BE2C (cell line): Measurements from ENCODE around the gene SEMA3A.

Experiments
- DNase-seq: peaks from one replicate; pipeline ENCODE4 v3.0.0-alpha.2; 2020
- H3K27me3 ChIP-seq: fragments of 250-450 bp; sonication (Bioruptor Pico); 2 replicates; pipeline ENCODE4 v1.5.1; 2020; ENCODE audit warnings: mild to moderate bottlenecking
- H3K36me3 ChIP-seq: fragments of 250-450 bp; sonication (Bioruptor Pico); 2 replicates; pipeline ENCODE4 v1.5.1; 2020; ENCODE audit warnings: mild to moderate bottlenecking
- H3K4me1 ChIP-seq: fragments of 250-450 bp; sonication (Bioruptor Pico); 2 replicates; pipeline ENCODE4 v1.5.1; 2020
- H3K4me3 ChIP-seq: 2 replicates; pipeline ENCODE4 v1.5.1; 2011; ENCODE audit warnings: low read depth, low read length
- H3K9me3 ChIP-seq: fragments of 250-450 bp; sonication (Bioruptor Pico); 2 replicates; pipeline ENCODE4 v1.5.1; 2020
- TF ChIP-seq, protein P1 (sequence below): IDR thresholded peaks from 2 replicates; pipeline ENCODE4 v1.5.1; 2012; ENCODE audit warnings: mild to moderate bottlenecking, low read depth, low read length

The SEMA3A gene

DNA sequence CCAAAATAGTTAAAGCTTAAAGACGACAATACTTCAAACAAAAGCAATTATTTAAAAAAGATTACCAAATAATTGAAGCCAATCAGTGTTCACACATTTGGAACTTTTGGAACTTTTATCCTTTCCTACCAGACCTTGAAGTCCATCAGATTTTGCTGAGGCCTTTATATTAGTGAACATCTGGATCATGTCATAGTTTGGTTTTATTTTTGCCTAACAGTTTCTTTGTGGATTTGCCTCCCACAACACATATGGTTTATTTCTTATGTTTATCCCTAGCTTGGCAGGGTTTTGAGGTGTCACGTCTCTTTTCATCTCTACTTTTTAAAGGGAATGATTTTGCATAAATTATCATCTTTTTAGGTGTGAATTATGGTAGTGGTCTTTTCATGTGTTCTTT is 242.4 kb downstream of the SEMA3A start:
- TF ChIP-seq, protein P1, sequence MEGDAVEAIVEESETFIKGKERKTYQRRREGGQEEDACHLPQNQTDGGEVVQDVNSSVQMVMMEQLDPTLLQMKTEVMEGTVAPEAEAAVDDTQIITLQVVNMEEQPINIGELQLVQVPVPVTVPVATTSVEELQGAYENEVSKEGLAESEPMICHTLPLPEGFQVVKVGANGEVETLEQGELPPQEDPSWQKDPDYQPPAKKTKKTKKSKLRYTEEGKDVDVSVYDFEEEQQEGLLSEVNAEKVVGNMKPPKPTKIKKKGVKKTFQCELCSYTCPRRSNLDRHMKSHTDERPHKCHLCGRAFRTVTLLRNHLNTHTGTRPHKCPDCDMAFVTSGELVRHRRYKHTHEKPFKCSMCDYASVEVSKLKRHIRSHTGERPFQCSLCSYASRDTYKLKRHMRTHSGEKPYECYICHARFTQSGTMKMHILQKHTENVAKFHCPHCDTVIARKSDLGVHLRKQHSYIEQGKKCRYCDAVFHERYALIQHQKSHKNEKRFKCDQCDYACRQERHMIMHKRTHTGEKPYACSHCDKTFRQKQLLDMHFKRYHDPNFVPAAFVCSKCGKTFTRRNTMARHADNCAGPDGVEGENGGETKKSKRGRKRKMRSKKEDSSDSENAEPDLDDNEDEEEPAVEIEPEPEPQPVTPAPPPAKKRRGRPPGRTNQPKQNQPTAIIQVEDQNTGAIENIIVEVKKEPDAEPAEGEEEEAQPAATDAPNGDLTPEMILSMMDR, result no peak
- no peak for DNase-seq
- no peaks in the 10 kb centered on the region for H3K27me3 ChIP-seq
- H3K36me3 ChIP-seq, result no peaks in the 10 kb centered on the region
- H3K4me3 ChIP-seq, result no peak overlapping the region
- no peaks in the 10 kb centered on the region for H3K9me3 ChIP-seq
- no peaks in the 10 kb centered on the region for H3K4me1 ChIP-seq

DNA sequence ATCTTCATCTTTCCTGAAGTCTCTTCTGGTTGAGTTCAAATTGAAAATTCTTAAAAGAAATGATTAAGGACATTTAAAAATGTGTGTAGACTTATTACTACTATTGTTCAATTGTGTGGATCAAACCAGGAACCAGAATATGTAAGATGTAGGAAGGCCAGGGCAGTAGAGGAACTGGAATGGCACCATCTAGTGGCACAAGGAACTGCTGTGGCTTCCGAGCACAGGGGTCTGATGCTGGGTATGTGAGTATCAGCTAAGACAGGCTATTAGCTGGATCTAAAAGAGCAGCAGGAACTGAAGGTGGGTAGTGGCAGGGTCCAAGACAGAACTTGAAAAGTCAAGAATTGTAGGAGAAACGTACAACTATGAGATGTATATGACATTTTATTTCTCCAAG is 247.3 kb downstream of the SEMA3A start:
- H3K27me3 ChIP-seq, result no peaks in the 10 kb centered on the region
- H3K9me3 ChIP-seq, result no peaks in the 10 kb centered on the region
- TF ChIP-seq, protein P1, result peak; percentile 93
- DNase-seq, result peak; percentile 48
- no peaks in the 10 kb centered on the region for H3K4me1 ChIP-seq
- no peaks in the 10 kb centered on the region for H3K36me3 ChIP-seq
- H3K4me3 ChIP-seq, result no peak overlapping the region

DNA sequence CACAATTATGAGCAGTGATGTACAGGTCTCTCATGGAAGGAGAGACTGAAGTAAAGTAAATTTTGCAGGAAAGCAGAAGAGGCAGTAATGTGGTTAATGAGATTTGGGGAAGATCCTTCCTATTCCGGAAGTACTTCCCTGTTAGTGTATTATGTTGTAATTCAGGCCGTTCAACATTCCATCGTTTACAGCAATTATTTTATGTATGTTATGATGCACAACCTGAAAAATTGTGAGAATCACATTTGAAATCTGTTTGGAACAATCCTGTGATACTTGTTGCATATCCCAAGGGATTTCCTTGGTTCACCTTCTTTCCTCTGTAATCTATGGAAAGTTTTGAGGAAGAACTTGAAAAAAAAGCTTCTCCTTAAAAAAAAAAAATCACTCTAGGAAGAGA is 247.8 kb downstream of the SEMA3A start:
- Histone ChIP-seq H3K4me3 (no peak overlapping the region), H3K9me3 (no peaks in the 10 kb centered on the region), H3K4me1 (no peaks in the 10 kb centered on the region), H3K27me3 (no peaks in the 10 kb centered on the region), H3K36me3 (no peaks in the 10 kb centered on the region)
- TF ChIP-seq, protein P1, result no peak
- DNase-seq, result no peak

DNA sequence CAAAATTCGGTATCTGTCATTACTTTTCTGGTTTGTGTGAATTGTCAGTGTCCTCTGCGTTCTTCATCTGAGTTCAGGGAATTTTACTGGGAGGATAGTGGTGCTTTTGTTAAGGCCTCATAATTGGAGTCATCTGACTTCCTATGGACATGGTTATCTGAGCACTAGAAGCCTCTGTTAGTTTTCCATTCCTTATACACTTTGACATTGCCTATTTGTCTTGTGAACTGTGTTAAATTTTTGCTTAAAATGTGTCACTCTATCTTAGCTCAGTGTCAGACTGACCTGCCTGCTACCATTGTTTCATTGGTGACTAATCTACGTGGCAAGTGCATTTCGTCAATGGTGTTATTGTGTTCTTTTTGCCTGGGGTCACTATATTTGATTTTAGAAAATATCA is 253.3 kb downstream of the SEMA3A start:
- TF ChIP-seq, protein P1, result no peak
- Histone ChIP-seq H3K4me1 (no peaks in the 10 kb centered on the region), H3K27me3 (no peaks in the 10 kb centered on the region), H3K9me3 (no peaks in the 10 kb centered on the region), H3K36me3 (no peaks in the 10 kb centered on the region), H3K4me3 (no peak overlapping the region)
- no peak for DNase-seq

DNA sequence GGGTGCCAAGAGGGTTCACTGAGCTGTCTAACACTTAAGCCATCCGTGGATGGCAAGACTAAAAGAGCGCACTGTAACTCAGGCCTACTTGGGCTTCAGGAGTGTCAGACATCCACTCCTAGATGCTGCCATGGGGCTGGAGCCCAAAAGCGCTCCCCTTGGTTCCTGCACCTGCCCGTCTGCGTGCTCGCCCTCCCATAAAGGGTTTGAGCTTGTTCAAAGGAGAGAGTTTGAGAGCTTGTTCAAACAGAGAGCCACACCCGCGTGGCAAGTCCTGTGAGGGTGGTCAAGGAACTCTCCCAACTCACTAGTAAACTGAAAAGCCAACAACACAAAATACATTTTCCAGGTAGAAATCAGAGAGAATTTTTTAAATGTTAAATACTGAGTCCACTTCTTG is 256.7 kb downstream of the SEMA3A start:
- Histone ChIP-seq H3K4me1 (no peaks in the 10 kb centered on the region), H3K27me3 (no peaks in the 10 kb centered on the region), H3K4me3 (no peak overlapping the region), H3K9me3 (no peaks in the 10 kb centered on the region), H3K36me3 (no peaks in the 10 kb centered on the region)
- TF ChIP-seq, protein P1, result no peak
- DNase-seq, result no peak

DNA sequence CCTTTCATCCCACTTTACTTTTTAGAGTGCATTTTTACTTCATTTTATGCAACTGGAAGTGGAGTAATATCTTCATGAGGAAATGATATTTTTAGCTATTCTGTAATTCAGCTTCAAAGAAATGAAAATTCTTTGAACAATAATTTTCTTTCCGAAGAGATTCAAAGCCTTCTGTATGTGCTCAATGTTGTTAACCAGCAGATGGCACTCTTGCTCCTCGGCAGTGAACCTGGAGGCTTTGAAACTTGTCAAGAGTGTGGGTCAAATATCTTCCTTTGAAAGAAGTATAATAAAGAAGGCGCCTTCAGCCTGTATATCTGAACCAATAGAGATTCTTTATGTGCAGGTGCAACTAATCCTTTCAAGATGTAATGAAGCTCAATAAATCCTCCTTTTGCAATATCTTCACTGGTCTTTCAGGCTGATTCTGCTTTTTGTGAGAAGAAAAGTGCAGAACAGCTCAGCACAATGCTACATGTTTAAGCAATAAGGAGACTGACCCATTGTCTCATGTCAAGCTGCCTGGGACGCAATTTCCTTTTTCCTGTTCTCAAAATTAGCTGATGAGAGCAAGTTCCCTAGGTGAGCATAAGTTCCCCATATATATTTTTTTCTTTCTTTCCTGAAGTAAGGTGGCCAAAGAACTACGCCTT is 258.4 kb downstream of the SEMA3A start:
- no peaks in the 10 kb centered on the region for H3K9me3 ChIP-seq
- no peak overlapping the region for H3K4me3 ChIP-seq
- no peaks in the 10 kb centered on the region for H3K36me3 ChIP-seq
- H3K4me1 ChIP-seq, result no peaks in the 10 kb centered on the region
- TF ChIP-seq, protein P1, result peak; percentile 99
- H3K27me3 ChIP-seq, result no peaks in the 10 kb centered on the region
- peak; percentile 67 for DNase-seq
